MM.1S (cell line): Measurements from ENCODE around the gene VANGL2.

Experiments
- DNase-seq: peaks from one replicate; pipeline ENCODE4 v3.0.0-alpha.2; 2015
- H2AFZ ChIP-seq: fragments of 300-600 bp; sonication (generic); 2 replicates; pipeline ENCODE4 v1.6.0; 2016; ENCODE audit warnings: antibody characterized with exemption, low read length
- H3F3A ChIP-seq: fragments of 300-600 bp; sonication (generic); 2 replicates; pipeline ENCODE4 v1.6.1; 2016; ENCODE audit warnings: mild to moderate bottlenecking, antibody characterized with exemption, low read length, moderate library complexity, mixed read lengths; ENCODE audit not compliant: insufficient read depth
- H3K27ac ChIP-seq: fragments of 300-600 bp; sonication (generic); 2 replicates; pipeline ENCODE4 v1.5.1; 2016; ENCODE audit warnings: mild to moderate bottlenecking, low read length
- H3K27me3 ChIP-seq: fragments of 300-600 bp; sonication (generic); replicated peaks from 2 replicates; pipeline ENCODE4 v1.6.0; 2016; ENCODE audit warnings: low read length; ENCODE audit not compliant: insufficient read depth
- H3K36me3 ChIP-seq: fragments of 300-600 bp; sonication (generic); replicated peaks from 2 replicates; pipeline ENCODE4 v1.6.1; 2016; ENCODE audit warnings: mild to moderate bottlenecking, low read length, mixed read lengths; ENCODE audit not compliant: insufficient read depth
- H3K4me1 ChIP-seq: fragments of 300-600 bp; sonication (generic); 2 replicates; pipeline ENCODE4 v1.6.1; 2016; ENCODE audit warnings: low read length, mixed read lengths
- H3K4me2 ChIP-seq: fragments of 300-600 bp; sonication (generic); 2 replicates; pipeline ENCODE4 v1.6.0; 2016; ENCODE audit warnings: low read depth, low read length
- H3K4me3 ChIP-seq: fragments of 300-600 bp; sonication (generic); 2 replicates; pipeline ENCODE4 v1.5.1; 2016; ENCODE audit warnings: low read length, mixed read lengths
- H3K79me2 ChIP-seq: fragments of 300-600 bp; sonication (generic); 2 replicates; pipeline ENCODE4 v1.6.1; 2016; ENCODE audit warnings: mixed run types, low read length, mixed read lengths
- H3K9ac ChIP-seq: fragments of 300-600 bp; sonication (generic); 2 replicates; pipeline ENCODE4 v1.6.1; 2016; ENCODE audit warnings: low read length, mixed read lengths
- H3K9me2 ChIP-seq: fragments of 300-600 bp; sonication (generic); replicated peaks from 2 replicates; pipeline ENCODE4 v1.6.1; 2016; ENCODE audit warnings: mild to moderate bottlenecking, low read length, mixed read lengths; ENCODE audit not compliant: insufficient read depth
- H3K9me3 ChIP-seq: fragments of 300-600 bp; sonication (generic); replicated peaks from 2 replicates; pipeline ENCODE4 v1.6.1; 2016; ENCODE audit warnings: mild to moderate bottlenecking, low read length, mixed read lengths; ENCODE audit not compliant: insufficient read depth
- H4K20me1 ChIP-seq: fragments of 300-600 bp; sonication (generic); 2 replicates; pipeline ENCODE4 v1.6.1; 2016; ENCODE audit warnings: mild to moderate bottlenecking, low read length, moderate library complexity, mixed read lengths; ENCODE audit not compliant: insufficient read depth
- CTCF ChIP-seq: fragments of 300-600 bp; sonication (generic); IDR thresholded peaks from 2 replicates; pipeline ENCODE4 v1.5.1; 2016; ENCODE audit warnings: antibody characterized with exemption, low read length, mixed read lengths
- EZH2 ChIP-seq: fragments of 300-600 bp; sonication (generic); optimal IDR thresholded peaks from 2 replicates; pipeline ENCODE3; 2017; ENCODE audit warnings: low read depth, mild to moderate bottlenecking, antibody characterized with exemption, low read length, mixed read lengths
- EZH2phosphoT487 ChIP-seq: fragments of 300-600 bp; sonication (generic); IDR thresholded peaks from 2 replicates; pipeline ENCODE4 v1.6.1; 2018; ENCODE audit warnings: antibody characterized with exemption, low read length

Gene VANGL2

GRCh38 chr1:160428655-160429054 lies 28.3 kb downstream of the VANGL2 start:
- H3K9me3 ChIP-seq: no peaks in the 10 kb centered on the region
- H3K36me3 ChIP-seq: no peaks in the 10 kb centered on the region
- peak overlapping the region; percentile 38; the same call in 1 of the 2 replicates for H3K27ac ChIP-seq
- H3K79me2 ChIP-seq: no peaks in the 10 kb centered on the region
- peaks cover 30% of the 10 kb centered on the region for H3F3A ChIP-seq
- peak; percentile 55 for DNase-seq
- H3K4me1 ChIP-seq: peaks cover 44% of the 10 kb centered on the region
- no peak overlapping the region for H3K9ac ChIP-seq
- H3K4me2 ChIP-seq: peak overlapping the region; percentile 52
- H3K9me2 ChIP-seq: no peaks in the 10 kb centered on the region
- no peaks in the 10 kb centered on the region for H4K20me1 ChIP-seq
- H3K27me3 ChIP-seq: no peaks in the 10 kb centered on the region
- H3K4me3 ChIP-seq: no peak overlapping the region
- 0 out of 2 replicates have a peak overlapping the region, but pooled peaks have one; percentile 14 for H2AFZ ChIP-seq
- TF ChIP-seq CTCF (peak; percentile 86), EZH2 (no peak)

GRCh38 chr1:160429125-160429561 lies 28.8 kb downstream of the VANGL2 start:
- TF ChIP-seq EZH2 (no peak), EZH2phosphoT487 (no peak), CTCF (no peak)
- H3K27me3 ChIP-seq: no peaks in the 10 kb centered on the region
- H3K4me1 ChIP-seq: peaks cover 44% of the 10 kb centered on the region
- no peaks in the 10 kb centered on the region for H4K20me1 ChIP-seq
- DNase-seq: no peak
- no peak overlapping the region; the same call in 1 of the 2 replicates for H3K9ac ChIP-seq
- H3K4me3 ChIP-seq: peak overlapping the region; percentile 19; the same call in 1 of the 2 replicates
- H3K79me2 ChIP-seq: no peaks in the 10 kb centered on the region
- H3K9me2 ChIP-seq: no peaks in the 10 kb centered on the region
- peak overlapping the region; percentile 52 for H3K4me2 ChIP-seq
- no peaks in the 10 kb centered on the region for H3K36me3 ChIP-seq
- no peaks in the 10 kb centered on the region for H3K9me3 ChIP-seq
- peak overlapping the region; percentile 14; the same call in 1 of the 2 replicates for H2AFZ ChIP-seq
- peak overlapping the region; percentile 38; the same call in 1 of the 2 replicates for H3K27ac ChIP-seq
- peaks cover 30% of the 10 kb centered on the region for H3F3A ChIP-seq

GRCh38 chr1:160429702-160430535 lies 29.6 kb downstream of the VANGL2 start:
- DNase-seq: peak; percentile 85
- H2AFZ ChIP-seq: peak overlapping the region; percentile 14
- H3K79me2 ChIP-seq: no peaks in the 10 kb centered on the region

More at GRCh38 chr1:160429702-160430535, 29.6 kb downstream of the VANGL2 start:
- no peaks in the 10 kb centered on the region for H3K27me3 ChIP-seq
- TF ChIP-seq CTCF: no peak
- TF ChIP-seq EZH2: no peak
- no peak for TF ChIP-seq EZH2phosphoT487
- H3K4me1 ChIP-seq: peaks cover 44% of the 10 kb centered on the region
- H4K20me1 ChIP-seq: no peaks in the 10 kb centered on the region
- peaks cover 30% of the 10 kb centered on the region for H3F3A ChIP-seq
- H3K9ac ChIP-seq: no peak overlapping the region; the same call in 1 of the 2 replicates
- H3K4me3 ChIP-seq: peak overlapping the region; percentile 19; the same call in 1 of the 2 replicates
- H3K27ac ChIP-seq: peak overlapping the region; percentile 38; the same call in 1 of the 2 replicates
- peak overlapping the region; percentile 52 for H3K4me2 ChIP-seq
- H3K9me3 ChIP-seq: no peaks in the 10 kb centered on the region
- no peaks in the 10 kb centered on the region for H3K9me2 ChIP-seq
- no peaks in the 10 kb centered on the region for H3K36me3 ChIP-seq
